HepG2 (cell line): ENCODE results near the gene PRDX5. TPM values are rescaled to one million over a fixed set of nuclear protein-coding genes. Genes with fewer than 3 reads are reported as not detected.

Experiments
- BCL3 ChIP-seq: sonication (generic); formaldehyde crosslinking; IDR thresholded peaks from 2 replicates; pipeline ENCODE4 v1.5.1; 2020; ENCODE audit warnings: mild to moderate bottlenecking, missing genetic modification reagents, moderate library complexity
- CCAR2 ChIP-seq: fragments of 200-400 bp; formaldehyde crosslinking; optimal IDR thresholded peaks from 2 replicates; pipeline ENCODE3; 2018; ENCODE audit warnings: low read depth, mild to moderate bottlenecking, low read length, moderate library complexity
- JARID2 ChIP-seq: sonication (generic); formaldehyde crosslinking; IDR thresholded peaks from 2 replicates; pipeline ENCODE4 v1.8.1; 2023; ENCODE audit warnings: missing genetic modification reagents, inconsistent platforms; ENCODE audit not compliant: insufficient replicate concordance
- KAT8 ChIP-seq: IDR thresholded peaks from 2 replicates; pipeline ENCODE4 v1.6.1; 2016; ENCODE audit warnings: missing genetic modification reagents, missing compliant biosample characterization
- KMT2A ChIP-seq: sonication (generic); formaldehyde crosslinking; IDR thresholded peaks from 2 replicates; pipeline ENCODE4 v1.4.0; 2020; ENCODE audit warnings: missing genetic modification reagents
- MED8 ChIP-seq: sonication (generic); formaldehyde crosslinking; IDR thresholded peaks from 2 replicates; pipeline ENCODE4 v1.8.1; 2023; ENCODE audit warnings: mild to moderate bottlenecking, missing genetic modification reagents; ENCODE audit not compliant: insufficient replicate concordance
- MXD4 ChIP-seq: IDR thresholded peaks from 2 replicates; pipeline ENCODE4 v1.6.1; 2016; ENCODE audit warnings: mild to moderate bottlenecking, missing biosample characterization, missing genetic modification reagents
- MYC ChIP-seq: sonication (generic); formaldehyde crosslinking; IDR thresholded peaks from 2 replicates; pipeline ENCODE4 v1.9.0; 2021; ENCODE audit warnings: missing genetic modification reagents, borderline replicate concordance
- NFE2 ChIP-seq: sonication (generic); formaldehyde crosslinking; IDR thresholded peaks from 2 replicates; pipeline ENCODE4 v1.4.0; 2020; ENCODE audit warnings: missing genetic modification reagents
- NFKBIZ ChIP-seq: IDR thresholded peaks from 2 replicates; pipeline ENCODE4 v1.6.1; 2018; ENCODE audit warnings: missing genetic modification reagents, missing compliant biosample characterization
- RBAK ChIP-seq: sonication (generic); formaldehyde crosslinking; IDR thresholded peaks from 2 replicates; pipeline ENCODE4 v1.5.1; 2020; ENCODE audit warnings: mild to moderate bottlenecking, missing genetic modification reagents
- SMC3 ChIP-seq: IDR thresholded peaks from 2 replicates; pipeline ENCODE4 v1.6.1; 2011; ENCODE audit warnings: low read length, improper control_type of control experiment
- SNAI1 ChIP-seq: sonication (generic); formaldehyde crosslinking; IDR thresholded peaks from 2 replicates; pipeline ENCODE4 v1.5.0; 2020; ENCODE audit warnings: mild to moderate bottlenecking, missing genetic modification reagents, borderline replicate concordance
- TBP ChIP-seq: sonication (generic); formaldehyde crosslinking; IDR thresholded peaks from 2 replicates; pipeline ENCODE4 v1.5.0; 2020; ENCODE audit warnings: missing genetic modification reagents
- XRCC5 ChIP-seq: fragments of 200-400 bp; formaldehyde crosslinking; optimal IDR thresholded peaks from 2 replicates; pipeline ENCODE3; 2017; ENCODE audit warnings: mild to moderate bottlenecking, low read length
- ZBTB49 ChIP-seq: sonication (generic); formaldehyde crosslinking; IDR thresholded peaks from 2 replicates; pipeline ENCODE4 v1.4.0; 2020; ENCODE audit warnings: missing genetic modification reagents, borderline replicate concordance
- ZFP36L1 ChIP-seq: sonication (generic); formaldehyde crosslinking; IDR thresholded peaks from 2 replicates; pipeline ENCODE4 v1.8.0; 2022; ENCODE audit warnings: mild to moderate bottlenecking, missing genetic modification reagents, moderate library complexity
- ZNF136 ChIP-seq: sonication (generic); formaldehyde crosslinking; IDR thresholded peaks from 2 replicates; pipeline ENCODE4 v1.8.1; 2022; ENCODE audit warnings: low read depth, mild to moderate bottlenecking, moderate library complexity, missing genetic modification reagents
- ZNF263 ChIP-seq: sonication (generic); formaldehyde crosslinking; IDR thresholded peaks from 2 replicates; pipeline ENCODE4 v1.4.0; 2020; ENCODE audit warnings: missing genetic modification reagents
- ZNF317 ChIP-seq: sonication (generic); formaldehyde crosslinking; IDR thresholded peaks from 2 replicates; pipeline ENCODE4 v1.5.0; 2020; ENCODE audit warnings: mild to moderate bottlenecking, missing genetic modification reagents
- ZNF333 ChIP-seq: sonication (generic); formaldehyde crosslinking; IDR thresholded peaks from 2 replicates; pipeline ENCODE4 v1.4.0; 2020; ENCODE audit warnings: mild to moderate bottlenecking, missing genetic modification reagents, borderline replicate concordance
- ZNF432 ChIP-seq: sonication (generic); formaldehyde crosslinking; IDR thresholded peaks from 2 replicates; pipeline ENCODE4 v1.5.0; 2020; ENCODE audit warnings: missing genetic modification reagents, mild to moderate bottlenecking, borderline replicate concordance
- ZNF737 ChIP-seq: sonication (generic); formaldehyde crosslinking; IDR thresholded peaks from 2 replicates; pipeline ENCODE4 v1.5.0; 2020; ENCODE audit warnings: missing genetic modification reagents, mild to moderate bottlenecking, borderline replicate concordance
- ZNF772 ChIP-seq: sonication (generic); formaldehyde crosslinking; IDR thresholded peaks from 2 replicates; pipeline ENCODE4 v1.5.0; 2020; ENCODE audit warnings: mild to moderate bottlenecking, missing genetic modification reagents
- polyA plus RNA-seq, 8 experiments: library from polyadenylated mRNA; depleted of rRNA in 3 of 8; stranded (reverse) in 7 of 8; unstranded in 1 of 8; fragments of >200 nt; fragmentation: Illumina TruSeq in 4 of 8; extraction: Trizol in 4 of 8; gene quantifications; 2 replicates each; pipeline versions ENCODE4 v1.2.1 to v1.2.3, GENCODE V29; 2011 to 2016; ENCODE audit warnings: low read depth in 4 of 8, missing spikeins in 1 of 8, mixed read lengths in 1 of 8; ENCODE audit not compliant: insufficient read depth in 1 of 8
- total RNA-seq, 5 experiments: library from RNA; depleted of rRNA; stranded (reverse); fragments of >200 nt; fragmentation: Illumina TruSeq; extraction: Trizol; gene quantifications; 2 replicates each; pipeline ENCODE4 v1.2.3, GENCODE V29; 2016; ENCODE audit warnings: low read depth in 1 of 5
- TF ChIP-seq, protein P1 (sequence below): sonication (generic); formaldehyde crosslinking; IDR thresholded peaks from 2 replicates; pipeline ENCODE4 v1.5.0; 2020; ENCODE audit warnings: mild to moderate bottlenecking, missing genetic modification reagents, borderline replicate concordance

PRDX5 gene
- total and polyA plus RNA-seq, 2 of the 13 experiments (the other 11 are each of a cell fraction or from before 2014, with no cell fraction given), result 215 to 311 TPM

DNA sequence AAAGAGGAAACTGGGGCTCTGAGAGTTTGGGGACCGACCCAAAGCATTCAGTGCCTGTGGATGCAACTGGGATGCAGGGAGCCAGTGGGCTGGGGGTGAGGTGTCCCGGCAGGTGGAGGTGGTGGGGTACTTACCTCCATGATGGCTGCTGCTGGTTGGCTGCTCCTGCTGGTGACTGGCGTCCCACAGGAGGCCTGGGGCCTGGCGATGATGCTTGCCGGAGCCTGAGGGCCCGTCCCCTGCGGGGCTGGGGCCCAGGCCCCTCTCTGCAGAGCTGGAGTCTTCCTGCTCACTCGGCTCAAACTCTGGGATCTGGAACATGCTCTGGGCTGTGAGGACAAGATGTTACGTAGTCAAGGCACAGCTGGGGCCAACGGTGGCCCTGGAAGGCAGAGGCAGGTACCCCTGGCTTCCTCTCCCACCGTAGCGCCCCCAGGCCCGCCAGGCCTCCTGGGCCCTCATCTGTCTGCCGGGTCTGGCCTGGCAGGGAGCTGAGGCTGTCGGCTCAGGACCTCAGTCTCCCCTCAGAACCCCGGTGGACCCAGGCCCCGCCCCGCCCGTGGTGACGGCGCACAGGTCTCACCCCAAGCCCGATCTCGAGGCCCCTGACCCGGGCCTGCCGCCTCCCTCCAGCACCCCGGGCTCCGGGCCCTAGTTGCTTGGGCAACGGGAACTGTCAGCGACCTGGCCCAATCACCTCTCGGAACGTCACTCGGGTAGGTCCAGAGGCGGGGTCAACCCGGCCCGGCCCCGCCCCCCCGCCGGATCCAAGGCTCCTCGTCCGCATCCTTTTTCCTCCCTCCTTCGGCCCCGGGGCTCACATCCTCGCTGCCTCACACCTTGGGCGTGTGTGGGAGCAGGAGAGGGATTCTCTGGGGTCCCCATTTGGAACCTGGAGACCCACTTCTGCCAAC lies 33.6 kb upstream of the PRDX5 start, which contains the start of gene BAD (continued):
- TF ChIP-seq ZNF263 (CRISPR knock-in tag), result 0 out of 2 replicates have a peak, but pooled peaks have one; percentile 2
- no peak for TF ChIP-seq ZNF317 (CRISPR knock-in tag)
- TF ChIP-seq JARID2 (CRISPR knock-in tag), result no peak
- TF ChIP-seq NFKBIZ (CRISPR knock-in tag), result no peak
- no peak for TF ChIP-seq MXD4 (CRISPR knock-in tag)
- no peak for TF ChIP-seq TBP
- no peak for TF ChIP-seq ZFP36L1 (CRISPR knock-in tag)
- no peak for TF ChIP-seq XRCC5
- no peak for TF ChIP-seq ZNF136 (CRISPR knock-in tag)
- TF ChIP-seq SNAI1, result no peak
- TF ChIP-seq MED8, result no peak
- 0 out of 2 replicates have a peak, but pooled peaks have one; percentile 15 for TF ChIP-seq BCL3 (CRISPR knock-in tag)
- no peak for TF ChIP-seq RBAK
- TF ChIP-seq, protein P1, sequence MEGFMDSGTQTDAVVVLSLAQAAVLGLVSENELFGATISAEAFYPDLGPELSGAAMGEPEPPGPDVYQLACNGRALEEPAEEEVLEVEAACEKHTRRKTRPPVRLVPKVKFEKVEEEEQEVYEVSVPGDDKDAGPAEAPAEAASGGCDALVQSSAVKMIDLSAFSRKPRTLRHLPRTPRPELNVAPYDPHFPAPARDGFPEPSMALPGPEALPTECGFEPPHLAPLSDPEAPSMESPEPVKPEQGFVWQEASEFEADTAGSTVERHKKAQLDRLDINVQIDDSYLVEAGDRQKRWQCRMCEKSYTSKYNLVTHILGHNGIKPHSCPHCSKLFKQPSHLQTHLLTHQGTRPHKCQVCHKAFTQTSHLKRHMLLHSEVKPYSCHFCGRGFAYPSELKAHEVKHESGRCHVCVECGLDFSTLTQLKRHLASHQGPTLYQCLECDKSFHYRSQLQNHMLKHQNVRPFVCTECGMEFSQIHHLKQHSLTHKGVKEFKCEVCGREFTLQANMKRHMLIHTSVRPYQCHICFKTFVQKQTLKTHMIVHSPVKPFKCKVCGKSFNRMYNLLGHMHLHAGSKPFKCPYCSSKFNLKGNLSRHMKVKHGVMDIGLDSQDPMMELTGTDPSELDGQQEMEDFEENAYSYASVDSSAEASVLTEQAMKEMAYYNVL (CRISPR knock-in tag), result no peak
- no peak for TF ChIP-seq SMC3
- TF ChIP-seq CCAR2, result no peak
- peak; percentile 50; the same call in 1 of the 2 replicates for TF ChIP-seq MYC (CRISPR knock-in tag)
- peak; percentile 37; the same call in 1 of the 2 replicates for TF ChIP-seq KAT8 (CRISPR knock-in tag)
- no peak for TF ChIP-seq KMT2A (CRISPR knock-in tag)
- TF ChIP-seq NFE2 (CRISPR knock-in tag), result no peak
- no peak for TF ChIP-seq ZNF432 (CRISPR knock-in tag)
- 0 out of 2 replicates have a peak, but pooled peaks have one; percentile 4 for TF ChIP-seq ZNF333 (CRISPR knock-in tag)
- no peak for TF ChIP-seq ZBTB49
- no peak for TF ChIP-seq ZNF772
- TF ChIP-seq ZNF737 (CRISPR knock-in tag), result no peak
